Gastroesophageal sphincter (tissue), 4 donors: ENCODE data around the gene TUSC2. TPM values are rescaled to one million over a fixed set of nuclear protein-coding genes. Genes with fewer than 3 reads are reported as not detected.

Experiments used
- ATAC-seq: fragments of 150-250 bp; one replicate; pipeline ENCODE4 v1.9.1; 2016; ENCODE audit warnings: mild to moderate bottlenecking, moderate library complexity
- H3K27ac ChIP-seq, 4 donors: fragments of 200-600 bp; sonication (generic) in 3 of 4; 1 replicate in 3 of 4; 2 replicates in 1 of 4; pipeline ENCODE4 v1.5.1; 2016 to 2019
- H3K27me3 ChIP-seq: fragments of 200-600 bp; sonication (generic); one replicate; pipeline ENCODE4 v1.5.1; 2019
- H3K36me3 ChIP-seq, 2 donors: fragments of 200-600 bp; sonication (generic); one replicate each; pipeline ENCODE4 v1.5.1; 2019; ENCODE audit warnings: control low read depth in 1 of 2
- H3K4me1 ChIP-seq, 3 donors: fragments of 200-600 bp; sonication (generic); 1 replicate in 2 of 3; 2 replicates in 1 of 3; pipeline ENCODE4 v1.5.1; 2016 to 2019; ENCODE audit warnings: control low read depth in 2 of 3
- H3K4me3 ChIP-seq, 2 donors: fragments of 200-600 bp; sonication (generic); one replicate each; pipeline ENCODE4 v1.5.1; 2019; ENCODE audit warnings: mild to moderate bottlenecking in 1 of 2, moderate library complexity in 1 of 2
- H3K9me3 ChIP-seq, 3 donors: fragments of 200-600 bp; sonication (generic); one replicate each; pipeline ENCODE4 v1.5.1; 2017 to 2019; ENCODE audit warnings: control low read depth in 2 of 3
- CTCF ChIP-seq, 4 experiments: fragments of 200-600 bp in 2 of 4; fragments of 450-650 bp in 2 of 4; sonication (generic) in 1 of 4; IDR thresholded peaks; one replicate each; pipeline ENCODE4 v1.5.1; 2017 to 2019; ENCODE audit warnings: antibody characterized with exemption in 4 of 4, mild to moderate bottlenecking in 2 of 4, moderate library complexity in 2 of 4
- EP300 ChIP-seq: sonication (generic); formaldehyde crosslinking; IDR thresholded peaks from one replicate; pipeline ENCODE4 v1.6.1; 2017; ENCODE audit warnings: antibody characterized with exemption, mild to moderate bottlenecking
- POLR2A ChIP-seq, 2 donors: fragments of 450-650 bp; IDR thresholded peaks; one replicate each; pipeline ENCODE4 v1.6.1; 2017; ENCODE audit warnings: antibody characterized with exemption in 2 of 2, mild to moderate bottlenecking in 2 of 2, moderate library complexity in 1 of 2
- POLR2AphosphoS5 ChIP-seq: sonication (generic); formaldehyde crosslinking; IDR thresholded peaks from one replicate; pipeline ENCODE4 v1.6.1; 2017; ENCODE audit warnings: antibody characterized with exemption
- WGBS, 2 donors: methylation state at CpG; one replicate each; pipeline ENCODE4 v1.1.5; 2018; ENCODE audit warnings: low coverage in 1 of 2; 5-methylcytosine and 5-hydroxymethylcytosine counted together
- total RNA-seq, 4 donors: library from RNA; depleted of rRNA; stranded (reverse); fragments of >200 nt; gene quantifications; one replicate each; pipeline ENCODE4 v1.1.0, GENCODE V29; 2016

TUSC2 gene
- total RNA-seq, result 10 to 100 TPM; 23.8 to 36.2 (median 31.3) TPM

DNA sequence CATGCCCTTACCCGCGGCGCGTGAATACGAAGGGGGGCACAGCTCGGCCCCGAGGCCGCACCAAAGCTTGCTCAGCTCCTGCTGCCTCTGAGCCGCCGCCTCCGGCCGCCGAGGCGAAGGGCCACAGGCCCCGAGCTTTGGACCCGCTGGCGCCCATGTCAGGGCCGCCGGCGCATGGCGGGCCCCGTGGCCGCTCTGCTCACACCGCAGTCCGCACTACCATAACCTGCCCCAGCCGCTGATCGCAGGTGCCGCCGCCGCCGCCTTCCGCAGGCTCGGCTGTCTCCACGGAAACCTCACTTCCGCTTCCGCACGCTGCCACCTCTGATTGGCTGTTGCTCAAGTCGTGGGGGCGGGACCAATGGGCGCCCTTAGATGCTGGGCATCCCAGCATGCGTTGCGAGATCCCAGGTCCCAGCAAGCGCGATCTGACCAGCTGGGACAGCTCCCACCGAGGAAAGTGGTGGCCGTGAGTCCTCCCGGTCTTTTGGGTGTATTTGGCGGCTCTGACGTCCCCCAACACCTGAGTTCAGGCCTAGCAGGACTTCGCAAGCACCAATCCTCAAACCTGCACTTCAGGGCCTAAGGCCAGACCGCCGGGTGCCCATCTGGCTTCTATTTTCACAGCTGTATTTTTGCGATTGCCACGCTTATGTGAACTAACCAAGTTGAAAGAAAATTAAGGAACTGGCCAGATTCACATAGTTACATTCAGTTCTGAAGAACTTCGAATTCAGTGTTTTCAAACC, at the start of gene TUSC2:
TUSC2 (minus strand) TSS at position 281 of the 749 bp plus-strand sequence; CDS start at position 157, 124 bp downstream.
- H3K9me3 ChIP-seq, result no peaks in the 10 kb centered on the region
- peak within 1 kb of the TSS; percentile 91 to 100 for H3K4me3 ChIP-seq
- WGBS, 2 donors, result 14 to 22% methylated on average over 1 to 4 of the region's 55 CpGs
- peak within 1 kb of the TSS; percentile 80 to 93 (median 90) for H3K27ac ChIP-seq
- no peaks in the 10 kb centered on the region for H3K27me3 ChIP-seq
- TF ChIP-seq CTCF (IDR thresholded peaks at IDR 0.05) (peak in 3 of 4 experiments; percentile 9 to 12 (median 11)), POLR2A (IDR thresholded peaks at IDR 0.05) (peak; percentile 70 to 78), EP300 (no peak), POLR2AphosphoS5 (peak; percentile 85)
- ATAC-seq, result peak; percentile 92
- H3K4me1 ChIP-seq, result peaks cover 0 to 74% (median 19%) of the 10 kb centered on the region in 3 donors
- peaks cover 0 to 61% of the 10 kb centered on the region in 2 donors for H3K36me3 ChIP-seq

DNA sequence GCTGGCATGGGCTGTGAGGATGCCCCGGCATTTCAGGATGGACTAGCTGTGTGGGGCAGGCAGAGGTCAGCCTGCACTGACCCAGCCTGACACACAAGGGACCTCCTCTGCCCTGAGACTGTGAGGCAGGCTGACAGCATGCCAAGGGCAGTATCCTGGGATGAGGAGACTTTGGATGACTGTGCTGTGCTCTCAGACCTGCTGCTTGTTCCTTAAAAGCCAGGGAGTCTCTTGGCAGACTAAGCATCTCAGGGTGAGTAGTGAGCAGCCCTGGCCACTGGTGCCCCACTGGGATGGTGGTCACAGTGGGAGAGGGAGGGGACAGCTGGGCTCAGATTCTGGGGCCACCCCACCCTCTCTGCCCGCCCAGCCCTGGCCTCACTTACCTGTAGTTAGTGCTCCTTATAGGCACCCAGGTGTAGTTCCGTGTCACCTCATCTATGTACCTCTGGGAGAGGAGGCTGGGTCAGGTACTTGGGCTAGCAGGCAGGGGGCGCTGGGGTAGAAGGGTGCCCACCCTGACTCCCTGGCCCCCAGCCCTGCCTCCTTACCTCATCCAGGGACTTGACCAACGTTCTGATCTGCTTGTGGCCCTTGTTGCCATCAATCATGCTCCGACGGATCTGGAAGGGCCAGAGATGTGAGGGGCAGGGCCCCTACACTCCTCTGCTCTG, 47.4 kb upstream of the TUSC2 start:
- no peak for ATAC-seq
- Histone ChIP-seq H3K27me3 (peaks cover 5% of the 10 kb centered on the region), H3K27ac (no peak overlapping the region), H3K9me3 (no peaks in the 10 kb centered on the region), H3K4me3 (no peak overlapping the region), H3K4me1 (no peaks in the 10 kb centered on the region), H3K36me3 (no peaks in the 10 kb centered on the region)
- TF ChIP-seq CTCF (IDR thresholded peaks at IDR 0.05) (no peak), EP300 (no peak), POLR2A (IDR thresholded peaks at IDR 0.05) (no peak), POLR2AphosphoS5 (no peak)
- WGBS, 2 donors, result 83% methylated on average over 1 of the region's 7 CpGs; no CpG with 5 or more reads in 1 of the 2 donors

DNA sequence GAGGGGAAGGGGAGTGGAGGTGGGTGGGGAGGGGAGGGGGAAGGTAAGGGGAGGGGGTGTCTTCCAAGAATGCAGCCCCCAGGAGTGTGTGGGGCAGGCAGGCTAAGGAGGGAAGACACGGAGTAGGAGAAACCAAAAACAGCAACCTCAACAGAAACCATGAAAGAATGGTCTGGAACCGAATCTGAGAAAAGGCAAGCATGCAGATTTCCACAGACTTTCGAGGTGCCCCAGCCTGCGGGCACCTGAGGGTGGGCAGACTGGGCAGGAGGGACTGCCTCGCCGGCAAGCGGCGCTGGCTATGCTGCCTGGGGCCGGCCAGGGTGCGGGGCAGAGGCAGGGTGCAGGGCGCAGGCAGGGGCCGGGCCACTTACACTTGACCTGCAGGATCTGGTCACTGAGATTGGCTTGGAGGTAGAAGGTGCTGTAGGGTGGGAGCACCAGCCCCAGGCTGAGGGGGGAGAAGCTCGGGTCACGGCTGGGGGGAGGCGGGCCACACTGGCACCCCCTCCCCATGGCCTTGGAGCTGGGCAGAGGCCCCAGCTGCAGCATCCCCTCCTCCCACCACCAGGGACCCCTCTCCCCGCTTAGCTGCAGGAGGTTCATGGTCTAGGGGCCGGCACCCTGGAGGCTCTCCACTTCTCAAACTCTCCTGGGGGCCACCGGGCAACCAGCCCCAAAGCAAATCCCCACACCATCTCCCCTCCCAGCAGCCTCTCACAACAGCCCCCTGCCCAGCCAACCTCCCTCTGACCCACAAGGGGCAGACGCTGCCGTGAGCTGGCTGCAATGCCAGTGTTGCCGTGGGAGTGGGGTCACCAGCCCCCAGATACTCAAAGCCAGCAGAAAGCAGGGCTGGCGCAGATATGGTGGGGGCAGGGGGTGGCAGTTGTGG, 46.6 kb upstream of the TUSC2 start:
- 57 to 78% methylated on average over 3 to 9 of the region's 22 CpGs for WGBS, 2 donors
- H3K36me3 ChIP-seq, result no peaks in the 10 kb centered on the region
- H3K4me3 ChIP-seq, result no peak overlapping the region
- no peak for ATAC-seq
- H3K9me3 ChIP-seq, result no peaks in the 10 kb centered on the region
- no peaks in the 10 kb centered on the region for H3K4me1 ChIP-seq
- no peak overlapping the region for H3K27ac ChIP-seq
- H3K27me3 ChIP-seq, result peaks cover 5% of the 10 kb centered on the region
- TF ChIP-seq CTCF (IDR thresholded peaks at IDR 0.05) (no peak), EP300 (no peak), POLR2A (IDR thresholded peaks at IDR 0.05) (no peak), POLR2AphosphoS5 (no peak)

DNA sequence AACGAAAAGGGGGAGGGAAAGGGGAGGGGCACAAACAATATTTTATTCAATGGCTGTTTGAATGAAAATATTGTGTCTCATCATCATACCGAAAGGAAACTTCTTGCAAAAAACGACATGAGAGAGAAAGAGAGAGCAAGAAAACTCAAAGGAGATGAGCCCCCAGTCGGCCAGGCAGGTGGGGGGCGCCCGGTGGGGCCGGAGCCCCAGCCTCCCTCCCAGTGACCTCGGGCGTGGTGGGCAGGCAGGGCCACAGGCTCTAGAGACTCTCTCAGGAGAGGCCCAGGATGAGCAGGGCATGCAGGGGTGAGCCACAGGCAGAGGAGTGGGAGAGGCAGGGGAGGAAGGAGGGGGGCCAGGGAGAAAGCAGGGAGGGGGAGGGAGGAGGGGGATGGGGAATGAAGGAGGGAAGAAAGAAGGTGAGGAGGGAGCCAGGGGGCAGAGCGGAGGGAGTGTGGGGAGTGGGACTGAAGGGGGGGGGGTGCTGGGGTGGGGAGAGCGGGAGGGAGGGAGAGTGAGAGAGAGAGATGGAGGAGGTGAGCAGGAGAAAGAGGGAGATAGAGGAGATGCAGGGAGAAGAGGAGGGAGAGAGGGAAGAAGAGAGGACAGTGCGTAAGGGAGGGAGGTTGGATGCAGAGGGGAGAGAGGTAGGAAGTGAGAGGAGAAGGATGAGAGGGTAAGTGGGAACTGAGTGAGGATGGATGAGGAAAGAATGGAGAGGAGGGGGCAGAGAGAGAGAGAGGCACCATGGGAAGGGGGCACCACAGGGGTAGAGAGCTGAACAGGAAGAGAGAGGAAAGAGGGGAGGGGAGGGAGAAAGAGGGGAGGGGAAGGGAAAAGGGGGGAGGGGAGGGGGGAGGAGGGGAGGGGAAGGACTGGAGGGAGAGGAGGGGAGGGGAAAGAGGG, 45.4 kb upstream of the TUSC2 start:
- Histone ChIP-seq H3K4me3 (no peak overlapping the region), H3K27ac (no peak overlapping the region), H3K9me3 (no peaks in the 10 kb centered on the region), H3K4me1 (no peaks in the 10 kb centered on the region), H3K27me3 (peaks cover 5% of the 10 kb centered on the region), H3K36me3 (no peaks in the 10 kb centered on the region)
- TF ChIP-seq POLR2A (IDR thresholded peaks at IDR 0.05), result no peak
- no peak for TF ChIP-seq CTCF (IDR thresholded peaks at IDR 0.05)
- TF ChIP-seq EP300, result no peak
- TF ChIP-seq POLR2AphosphoS5, result no peak
- ATAC-seq, result no peak
- WGBS, 2 donors, result 28 to 49% methylated on average over 7 to 12 of the region's 12 CpGs
